Endothelial cell of umbilical vein (primary cell): ENCODE results near the gene HMCN1. TPM values are rescaled to one million over a fixed set of nuclear protein-coding genes. Genes with fewer than 3 reads are reported as not detected.

Experiments
- BruUV-seq: library from RNA; stranded (reverse); fragments of 400-500 nt; replicated peaks from 2 replicates; lab custom pipeline; 2021; lab: Mats Ljungman, UMichigan
- CTCF ChIA-PET: fragments of 300-600, 350-600 bp; sonication (Branson Sonifier 250); formaldehyde crosslinking; loops from one replicate; lab custom pipeline; 2021; ENCODE audit warnings: antibody characterized with exemption, inconsistent platforms; lab: Charles Lee
- POLR2A ChIA-PET: fragments of 300-600, 350-600 bp; sonication (Branson Sonifier 250); formaldehyde crosslinking; loops from one replicate; lab custom pipeline; 2021; ENCODE audit warnings: antibody characterized with exemption, inconsistent platforms; lab: Charles Lee
- DNase-seq: peaks from one replicate; pipeline ENCODE4 v3.0.0-alpha.2; 2011; ENCODE audit warnings: low read depth, low spot score
- FAIRE-seq: peaks from 2 replicates; lab custom pipeline; 2011; peaks lifted over from hg19 to GRCh38; lab: Jason Lieb, UNC
- H2AFZ ChIP-seq: 2 replicates; pipeline ENCODE4 v1.6.0; 2012; ENCODE audit warnings: low read depth, low read length, control low read depth, inconsistent platforms
- H3K27ac ChIP-seq: 2 replicates; pipeline ENCODE4 v1.5.1; 2011; ENCODE audit warnings: low read depth, mild to moderate bottlenecking, control low read depth, low read length, moderate library complexity; ENCODE audit not compliant: insufficient read depth
- H3K27me3 ChIP-seq, 2 experiments: 2 replicates each; pipeline versions ENCODE4 v1.6.0 to v1.6.1; 2011; ENCODE audit warnings: low read length in 2 of 2, mixed read lengths in 1 of 2; ENCODE audit not compliant: control insufficient read depth in 2 of 2, insufficient read depth in 2 of 2
- H3K36me3 ChIP-seq, 2 experiments: 2 replicates in 1 of 2; 3 replicates in 1 of 2; pipeline ENCODE4 v1.5.1; 2011; ENCODE audit warnings: low read length in 2 of 2, mild to moderate bottlenecking in 1 of 2, moderate library complexity in 1 of 2; ENCODE audit not compliant: control insufficient read depth in 2 of 2, insufficient read depth in 2 of 2; ENCODE audit errors: extremely low read depth in 1 of 2
- H3K4me1 ChIP-seq: 3 replicates; pipeline ENCODE4 v1.5.1; 2011; ENCODE audit warnings: mild to moderate bottlenecking, low read length; ENCODE audit not compliant: control insufficient read depth, insufficient read depth; ENCODE audit errors: extremely low read depth
- H3K4me2 ChIP-seq: 2 replicates; pipeline ENCODE4 v1.6.1; 2011; ENCODE audit warnings: low read length, control low read depth, mixed read lengths; ENCODE audit not compliant: insufficient read depth
- H3K4me3 ChIP-seq, 3 experiments: fragments of 200-600 bp in 1 of 3; sonication (generic), shearing (Covaris generic) in 1 of 3; replicated peaks in 1 of 3; 2 replicates each; pipeline ENCODE4 v1.5.1; 2011 to 2016; ENCODE audit warnings: control low read depth in 3 of 3, low read length in 3 of 3, mild to moderate bottlenecking in 2 of 3, inconsistent platforms in 1 of 3, low read depth in 1 of 3, moderate library complexity in 1 of 3; ENCODE audit not compliant: insufficient read depth in 1 of 3
- H3K79me2 ChIP-seq: 2 replicates; pipeline ENCODE4 v1.6.0; 2012; ENCODE audit warnings: low read length, inconsistent platforms; ENCODE audit not compliant: control insufficient read depth, insufficient read depth
- H3K9ac ChIP-seq: replicated peaks from 2 replicates; pipeline ENCODE3; 2011; ENCODE audit warnings: low read length, control low read depth; ENCODE audit not compliant: insufficient read depth; ENCODE audit errors: extremely low read depth
- H3K9me1 ChIP-seq: replicated peaks from 3 replicates; pipeline ENCODE4 v1.6.0; 2011; ENCODE audit warnings: mild to moderate bottlenecking, low read length; ENCODE audit not compliant: control insufficient read depth, insufficient read depth; ENCODE audit errors: extremely low read depth
- H3K9me3 ChIP-seq: replicated peaks from 2 replicates; pipeline ENCODE4 v1.5.1; 2012; ENCODE audit warnings: low read length, inconsistent platforms; ENCODE audit not compliant: control insufficient read depth, insufficient read depth
- H4K20me1 ChIP-seq: replicated peaks from 2 replicates; pipeline ENCODE3; 2011; ENCODE audit warnings: mild to moderate bottlenecking, low read length; ENCODE audit not compliant: control insufficient read depth, insufficient read depth; ENCODE audit errors: extremely low read depth
- CTCF ChIP-seq, 2 donors: IDR thresholded peaks; 1 replicate in 1 of 2; 2 replicates in 1 of 2; pipeline ENCODE4 v1.5.1; 2011; ENCODE audit warnings: low read length in 2 of 2, mild to moderate bottlenecking in 2 of 2, moderate library complexity in 2 of 2, control low read depth in 1 of 2, inconsistent platforms in 1 of 2, low read depth in 1 of 2; ENCODE audit not compliant: insufficient read depth in 1 of 2; ENCODE audit errors: extremely low read depth in 1 of 2
- EZH2 ChIP-seq: IDR thresholded peaks from 2 replicates; pipeline ENCODE4 v1.6.1; 2012; ENCODE audit warnings: borderline replicate concordance, low read depth, mild to moderate bottlenecking, moderate library complexity, low read length, inconsistent platforms; ENCODE audit not compliant: severe bottlenecking
- FOS ChIP-seq: IDR thresholded peaks from 2 replicates; pipeline ENCODE4 v1.6.1; 2011; ENCODE audit warnings: mild to moderate bottlenecking, low read length, moderate library complexity, borderline replicate concordance; ENCODE audit not compliant: insufficient read depth
- GATA2 ChIP-seq: IDR thresholded peaks from 2 replicates; pipeline ENCODE4 v1.7.0; 2011; ENCODE audit warnings: low read depth, mild to moderate bottlenecking, moderate library complexity, mixed read lengths, low read length; ENCODE audit not compliant: insufficient read length, insufficient read depth
- JUN ChIP-seq: IDR thresholded peaks from 2 replicates; pipeline ENCODE4 v1.6.1; 2011; ENCODE audit warnings: borderline replicate concordance, low read depth; ENCODE audit not compliant: insufficient read length, insufficient read depth
- MAX ChIP-seq: IDR thresholded peaks from 2 replicates; pipeline ENCODE4 v1.6.1; 2011; ENCODE audit not compliant: insufficient read depth, insufficient read length
- MYC ChIP-seq: IDR thresholded peaks from one replicate; pipeline ENCODE4 v1.6.1; 2011; ENCODE audit warnings: mild to moderate bottlenecking, low read depth, low read length
- POLR2A ChIP-seq: IDR thresholded peaks from 2 replicates; pipeline ENCODE4 v1.6.1; 2012; ENCODE audit warnings: low read depth, mild to moderate bottlenecking, control low read depth, low read length
- POLR2AphosphoS5 ChIP-seq: IDR thresholded peaks from 2 replicates; pipeline ENCODE4 v1.6.1; 2012; ENCODE audit warnings: low read depth, mild to moderate bottlenecking, control low read depth, low read length, moderate library complexity; ENCODE audit not compliant: insufficient read depth
- dilution Hi-C: fragments of 300-500 bp; cut with MboI; formaldehyde crosslinking; loops from one replicate; pipeline ENCODE4 v1.15.0; 2019; ENCODE audit warnings: low sequenced_read_pairs; ENCODE audit not compliant: extremely low pct_ligation_motif_present
- intact Hi-C: fragments of 100-400 bp; cut with micrococcal nuclease; formaldehyde crosslinking; loops from one replicate; pipeline ENCODE4 v1.10.0; 2022
- polyA plus RNA-seq, 4 experiments: library from polyadenylated mRNA; depleted of rRNA in 3 of 4; stranded (reverse) in 3 of 4; unstranded in 1 of 4; fragments of >200 nt; gene quantifications; 2 replicates each; pipeline versions ENCODE4 v1.2.1 to v1.2.3, GENCODE V29; 2011 to 2012; ENCODE audit warnings: missing spikeins in 1 of 4
- total RNA-seq: library from RNA; stranded (reverse); gene quantifications from 2 replicates; pipeline ENCODE4 v1.2.3, GENCODE V29; 2021

The HMCN1 gene
- total and polyA plus RNA-seq, 2 donors (not counting 3 experiments of a cell fraction or from before 2014, with no cell fraction given): 10.3 to 16.0 TPM

- Histone ChIP-seq H3K36me3 (no peaks in the 10 kb centered on the region), H4K20me1 (no peaks in the 10 kb centered on the region), H3K27me3 (no peaks in the 10 kb centered on the region), H3K4me3 (no peak overlapping the region), H3K9ac (no peak overlapping the region), H2AFZ (no peak overlapping the region), H3K27ac (no peak overlapping the region), H3K4me2 (no peak overlapping the region), H3K4me1 (no peaks in the 10 kb centered on the region), H3K9me1 (no peaks in the 10 kb centered on the region), H3K9me3 (no peaks in the 10 kb centered on the region), H3K79me2 (no peaks in the 10 kb centered on the region)
- TF ChIP-seq CTCF (IDR thresholded peaks at IDR 0.05; ENCODE audit: extremely low read depth in 1 of 2, insufficient read depth in 1 of 2, low read depth in 1 of 2, low read length in 2 of 2): no peak
- TF ChIP-seq JUN: no peak
- no peak for TF ChIP-seq FOS
- TF ChIP-seq GATA2: no peak
- TF ChIP-seq MAX: no peak
- no peak for TF ChIP-seq POLR2AphosphoS5
- TF ChIP-seq EZH2: no peak
- TF ChIP-seq POLR2A: no peak
- no peak for TF ChIP-seq MYC
- intact Hi-C loops: no loop called here
- DNase-seq (peak; percentile 4), FAIRE-seq (no peak)
- no TSS peak for BruUV-seq
- ChIA-PET POLR2A (no interaction called here), CTCF (no interaction called here)
- dilution Hi-C loops: no loop called here
These were observed 222.7 kb downstream of the HMCN1 start for GRCh38 chr1:185956881-185957280.
